Superior temporal gyrus (tissue), 1 donor: Measurements from ENCODE around the gene BAG5.

Source experiments
- DNase-seq: peaks from one replicate; pipeline ENCODE4 v3.0.0-alpha.2; 2016; ENCODE audit errors: extremely low spot score

Gene BAG5

DNA sequence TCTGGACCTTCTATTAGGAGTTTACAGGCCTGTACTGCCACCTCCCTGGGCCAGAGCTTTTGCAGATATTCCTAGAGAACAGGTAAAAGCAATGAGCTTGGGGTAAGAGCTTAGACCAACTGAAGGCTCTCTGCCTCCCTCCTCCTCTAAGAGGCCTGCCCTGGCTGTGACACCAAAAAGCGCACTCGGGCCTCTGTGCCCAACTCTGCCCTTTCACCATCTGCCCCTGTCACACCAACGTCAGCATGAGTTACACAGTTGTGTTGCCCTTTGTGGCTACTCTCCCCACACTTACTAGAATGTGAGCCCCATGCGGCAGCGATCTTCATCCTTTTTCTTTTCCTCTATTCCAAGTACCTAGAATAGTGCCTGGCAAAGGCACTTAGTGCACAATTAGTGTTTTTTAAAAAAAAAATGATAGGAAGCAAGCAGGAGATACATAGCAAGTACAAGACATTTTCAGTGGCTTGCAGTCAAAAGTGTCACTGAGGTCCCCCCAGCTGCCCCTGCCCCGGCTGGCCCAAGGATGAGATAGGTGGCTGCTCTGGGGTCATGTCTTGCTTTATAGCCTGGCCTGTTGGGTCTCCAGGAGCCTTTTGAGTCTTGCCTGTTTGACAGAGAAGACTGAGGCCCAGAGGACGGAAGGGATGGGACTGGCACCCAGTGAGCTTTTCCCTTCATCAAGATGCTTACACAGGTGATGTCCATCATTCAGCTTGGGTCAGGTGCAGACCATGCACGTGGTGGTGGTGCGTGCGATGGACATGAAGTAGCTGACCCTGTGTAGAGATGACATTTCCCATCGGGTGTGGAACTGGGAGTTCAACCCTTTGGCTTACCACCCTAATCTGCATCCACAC, 52.4 kb downstream of the BAG5 start:
- DNase-seq = no peak

DNA sequence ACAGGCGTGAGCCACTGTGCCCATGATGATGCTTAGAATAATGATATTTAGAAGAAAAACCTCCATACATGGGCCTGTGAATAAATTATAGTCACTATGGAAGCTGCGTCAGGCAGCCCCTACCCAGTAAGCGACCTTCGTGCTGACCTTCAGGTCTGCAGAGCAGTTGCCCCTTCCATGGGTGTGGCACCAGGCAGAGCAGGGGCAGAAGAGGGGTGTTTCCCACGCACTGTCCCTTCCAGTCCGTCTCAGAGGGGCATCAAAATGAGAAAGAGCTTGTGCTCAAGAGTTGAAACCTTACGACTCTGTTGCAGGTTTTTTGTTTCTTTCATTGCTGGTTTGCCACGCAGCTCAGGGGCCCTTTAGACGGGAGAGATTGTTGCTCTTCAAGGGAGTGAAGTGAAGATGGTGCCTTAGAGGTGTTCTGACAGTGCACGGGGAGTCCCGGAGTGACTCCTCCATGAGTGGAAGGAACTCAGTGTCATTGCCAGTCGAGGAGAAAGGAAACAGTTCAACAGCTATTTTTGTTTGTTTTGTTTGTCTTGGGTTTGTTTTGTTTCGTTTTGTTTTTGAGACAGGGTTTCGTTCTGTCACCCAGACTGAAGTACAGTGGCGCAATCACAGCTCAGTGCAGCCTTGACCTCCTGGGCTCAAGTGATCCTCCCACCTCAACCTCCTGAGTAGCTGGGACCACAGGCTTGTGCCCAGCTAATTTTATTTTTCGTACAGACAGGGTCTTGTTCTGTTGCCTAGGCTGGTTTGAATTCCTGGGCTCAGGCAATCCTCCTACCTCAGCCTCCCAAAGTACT, 53.7 kb downstream of the BAG5 start:
- DNase-seq = no peak

DNA sequence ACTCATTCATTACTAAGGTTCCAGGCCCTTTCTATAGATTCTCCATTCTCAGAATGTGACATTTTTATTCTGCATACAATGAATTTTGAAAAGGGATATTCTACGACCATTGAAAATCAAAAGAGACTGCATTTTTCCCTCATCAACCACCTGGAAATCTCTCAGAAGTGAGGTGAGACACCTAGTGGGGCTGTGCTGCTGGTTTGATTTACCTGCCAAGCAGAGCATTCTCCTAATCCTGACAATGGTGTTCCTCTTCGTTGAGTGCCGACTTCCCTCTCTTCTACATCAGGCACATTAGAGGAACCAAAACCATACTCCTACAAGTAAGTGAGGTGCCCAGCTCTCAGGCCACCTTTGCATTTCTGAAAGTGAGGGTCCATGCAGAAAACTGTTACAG, 54.7 kb downstream of the BAG5 start:
- no peak for DNase-seq
